Brain pericyte (primary cell): ENCODE results near the gene ZBED2.

Source experiments
- DNase-seq: peaks from one replicate; pipeline ENCODE4 v3.0.0-alpha.2; 2012; ENCODE audit warnings: low read depth, low spot score

ZBED2 gene

GRCh38 chr3:111604119-111604518, 9.0 kb upstream of the ZBED2 start:
- no peak for DNase-seq

- no peak for DNase-seq
Observed at GRCh38 chr3:111603679-111604078, 8.5 kb upstream of the ZBED2 start.

- DNase-seq = no peak
Observed at GRCh38 chr3:111601810-111602209, 6.7 kb upstream of the ZBED2 start.

GRCh38 chr3:111598552-111598951, 3.4 kb upstream of the ZBED2 start:
- DNase-seq = no peak

- DNase-seq = no peak
Observed at GRCh38 chr3:111598139-111598538, 3.0 kb upstream of the ZBED2 start.

- no peak for DNase-seq
Observed at GRCh38 chr3:111596328-111596727, 1.2 kb upstream of the ZBED2 start.

- DNase-seq = no peak
Observed at GRCh38 chr3:111594781-111595180, 365 bp downstream of the ZBED2 start.

GRCh38 chr3:111594205-111594604, 941 bp downstream of the ZBED2 start:
- DNase-seq = no peak

- DNase-seq = no peak
Observed at GRCh38 chr3:111593666-111594065, 1.5 kb downstream of the ZBED2 start.

- no peak for DNase-seq
Observed at GRCh38 chr3:111592936-111593335, 2.2 kb downstream of the ZBED2 start.

- DNase-seq = no peak
Observed at GRCh38 chr3:111592143-111592542, 3.0 kb downstream of the ZBED2 start.

GRCh38 chr3:111591555-111591954, 3.6 kb downstream of the ZBED2 start:
- DNase-seq = no peak

- DNase-seq = no peak
Observed at GRCh38 chr3:111590143-111590491, 5.0 kb downstream of the ZBED2 start.

GRCh38 chr3:111589303-111590142, 5.6 kb downstream of the ZBED2 start:
- DNase-seq = no peak

GRCh38 chr3:111588527-111588926, 6.6 kb downstream of the ZBED2 start:
- no peak for DNase-seq

GRCh38 chr3:111585217-111585616, 9.9 kb downstream of the ZBED2 start:
- no peak for DNase-seq

GRCh38 chr3:111584744-111585143, 10.4 kb downstream of the ZBED2 start:
- DNase-seq = no peak

GRCh38 chr3:111582120-111582474, 13.0 kb downstream of the ZBED2 start:
- DNase-seq = no peak

- no peak for DNase-seq
Observed at GRCh38 chr3:111581403-111582119, 13.6 kb downstream of the ZBED2 start.

- DNase-seq = no peak
Observed at GRCh38 chr3:111579495-111579894, 15.7 kb downstream of the ZBED2 start.

GRCh38 chr3:111578867-111579266, 16.3 kb downstream of the ZBED2 start:
- no peak for DNase-seq

GRCh38 chr3:111577798-111578685, 17.1 kb downstream of the ZBED2 start:
- DNase-seq = peak; percentile 41
